Measurements from ENCODE around the gene COMMD10. TPM values are rescaled to one million over a fixed set of nuclear protein-coding genes. Genes with fewer than 3 reads are reported as not detected.

The COMMD10 gene
- total and polyA plus RNA-seq, 2 donors (not counting 1 experiment from before 2014, with no cell fraction given), result 19.8 to 48.7 TPM

- intact Hi-C loops (cut with micrococcal nuclease), result no loop called here
- H3K27me3 ChIP-seq (replicated peaks in 1 of 4; ENCODE audit: control extremely low read depth in 1 of 4, control insufficient read depth in 3 of 4, insufficient read depth in 4 of 4, low read length in 3 of 4), result no peaks in the 10 kb centered on the region
- no peak overlapping the region for H3K27ac ChIP-seq (ENCODE audit: low read length in 2 of 2)
- H3K36me3 ChIP-seq (replicated peaks in 1 of 2; ENCODE audit: control extremely low read depth in 1 of 2, control insufficient read depth in 1 of 2, extremely low read depth in 1 of 2, insufficient read depth in 2 of 2, low read length in 1 of 2), result peaks cover 8 to 54% of the 10 kb centered on the region in 2 experiments
- no peak for TF ChIP-seq CTCF (IDR thresholded peaks at IDR 0.05)
- no peak overlapping the region for H3K9ac ChIP-seq (ENCODE audit: low read length)
- no peak overlapping the region for H3K4me2 ChIP-seq (replicated peaks; ENCODE audit: low read depth, low read length, poor library complexity, severe bottlenecking)
- peaks cover 11% of the 10 kb centered on the region for H3K4me1 Mint-ChIP-seq
- H3K9me3 ChIP-seq (ENCODE audit: control extremely low read depth in 1 of 3, control insufficient read depth in 2 of 3, insufficient read depth in 1 of 3, low read length in 2 of 3), result no peaks in the 10 kb centered on the region
- no CpG with 5 or more reads among the region's 1 CpG for WGBS (ENCODE audit: insufficient coverage)
- ChIA-PET POLR2A (no interaction called here), CTCF (no interaction called here)
- H3K27me3 Mint-ChIP-seq, result no peaks in the 10 kb centered on the region
- no peaks in the 10 kb centered on the region for H3K4me1 ChIP-seq (ENCODE audit: control insufficient read depth in 2 of 2, insufficient read depth in 2 of 2, low read length in 2 of 2)
- no peak for ATAC-seq (ENCODE audit: low read depth)
- no peak overlapping the region for H3K4me3 Mint-ChIP-seq
- H2AFZ ChIP-seq (ENCODE audit: insufficient read depth, low read depth, low read length, poor library complexity, severe bottlenecking), result no peak overlapping the region
- H3K27ac Mint-ChIP-seq, result no peak overlapping the region
- no peaks in the 10 kb centered on the region for H4K20me1 ChIP-seq (ENCODE audit: control insufficient read depth, insufficient read depth, low read length, poor library complexity, severe bottlenecking)
- H3K4me3 ChIP-seq (ENCODE audit: control extremely low read depth in 1 of 5, extremely low read depth in 1 of 5, insufficient read depth in 1 of 5, low read depth in 2 of 5, low read length in 4 of 5), result no peak overlapping the region
- H3K79me2 ChIP-seq (ENCODE audit: control insufficient read depth, insufficient read depth, low read length), result peaks cover under 1% of the 10 kb centered on the region
- no peak for DNase-seq
- no peaks in the 10 kb centered on the region for H3K9me3 Mint-ChIP-seq (ENCODE audit: insufficient read depth)
These were observed 6.6 kb downstream of the COMMD10 start for GRCh38 chr5:116091416-116091815.

DNA sequence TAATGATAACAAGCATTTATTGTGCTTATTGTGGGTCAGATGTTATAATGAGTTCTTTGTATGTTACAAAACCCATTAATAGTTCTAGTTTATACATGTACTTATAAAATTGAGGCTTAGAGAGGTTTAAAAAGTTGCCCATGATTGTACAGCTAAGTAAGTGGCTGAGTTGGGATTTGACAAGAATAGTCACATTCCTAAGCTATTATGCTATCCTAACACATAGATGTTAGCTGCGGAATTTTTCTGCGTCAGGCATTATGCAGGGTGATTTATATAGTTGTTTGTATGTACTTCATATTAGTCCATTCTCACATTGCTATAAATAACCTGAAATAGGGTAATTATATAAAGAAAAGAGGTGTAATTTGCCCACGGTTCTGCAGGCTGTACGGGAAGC is 12.5 kb downstream of the COMMD10 start:
- H3K9me3 Mint-ChIP-seq (ENCODE audit: insufficient read depth), result peaks cover 3% of the 10 kb centered on the region
- CTCF ChIA-PET, result interaction anchor here (0.7 kb wide), 1 partner anchor 1471 kb away, joined by 4 read pairs; no protein-coding TSS in a partner anchor
- H3K27ac Mint-ChIP-seq, result no peak overlapping the region

More for the DNA sequence above, 12.5 kb downstream of the COMMD10 start:
- H2AFZ ChIP-seq (ENCODE audit: insufficient read depth, low read depth, low read length, poor library complexity, severe bottlenecking), result no peak overlapping the region
- H3K9ac ChIP-seq (ENCODE audit: low read length), result no peak overlapping the region
- POLR2A ChIA-PET, result no interaction called here
- DNase-seq (no peak), ATAC-seq (ENCODE audit: low read depth) (no peak)
- no peaks in the 10 kb centered on the region for H3K9me3 ChIP-seq (ENCODE audit: control extremely low read depth in 1 of 3, control insufficient read depth in 2 of 3, insufficient read depth in 1 of 3, low read length in 2 of 3)
- no peak for TF ChIP-seq CTCF (IDR thresholded peaks at IDR 0.05)
- TF ChIP-seq EZH2 (IDR thresholded peaks at IDR 0.05; ENCODE audit: borderline replicate concordance, insufficient read depth, low read depth, low read length, poor library complexity, severe bottlenecking), result no peak
- H3K27me3 ChIP-seq (replicated peaks in 1 of 4; ENCODE audit: control extremely low read depth in 1 of 4, control insufficient read depth in 3 of 4, insufficient read depth in 4 of 4, low read length in 3 of 4), result no peaks in the 10 kb centered on the region
- no peak overlapping the region for H3K4me3 ChIP-seq (ENCODE audit: control extremely low read depth in 1 of 5, extremely low read depth in 1 of 5, insufficient read depth in 1 of 5, low read depth in 2 of 5, low read length in 4 of 5)
- H3K4me3 Mint-ChIP-seq, result no peak overlapping the region
- H3K4me1 ChIP-seq (ENCODE audit: control insufficient read depth in 2 of 2, insufficient read depth in 2 of 2, low read length in 2 of 2), result no peaks in the 10 kb centered on the region
- H4K20me1 ChIP-seq (ENCODE audit: control insufficient read depth, insufficient read depth, low read length, poor library complexity, severe bottlenecking), result no peaks in the 10 kb centered on the region
- no peak overlapping the region for H3K4me2 ChIP-seq (replicated peaks; ENCODE audit: low read depth, low read length, poor library complexity, severe bottlenecking)
- peaks cover 6 to 60% of the 10 kb centered on the region in 2 experiments for H3K36me3 ChIP-seq (replicated peaks in 1 of 2; ENCODE audit: control extremely low read depth in 1 of 2, control insufficient read depth in 1 of 2, extremely low read depth in 1 of 2, insufficient read depth in 2 of 2, low read length in 1 of 2)
- WGBS (ENCODE audit: insufficient coverage), result 100% methylated on average over 2 of the region's 4 CpGs
- no peaks in the 10 kb centered on the region for H3K27me3 Mint-ChIP-seq
- peaks cover 3% of the 10 kb centered on the region for H3K79me2 ChIP-seq (ENCODE audit: control insufficient read depth, insufficient read depth, low read length)
- H3K27ac ChIP-seq (ENCODE audit: low read length in 2 of 2), result no peak overlapping the region
- intact Hi-C loops (cut with micrococcal nuclease), result no loop called here
- H3K4me1 Mint-ChIP-seq, result peaks cover 6% of the 10 kb centered on the region
